ENCODE results near the gene GK2. TPM values are rescaled to one million over a fixed set of nuclear protein-coding genes. Genes with fewer than 3 reads are reported as not detected.

GK2 gene
- not detected for polyA plus RNA-seq (2013, experiment 1 of 2)
- polyA plus RNA-seq (2013, experiment 2 of 2) = not detected

DNA sequence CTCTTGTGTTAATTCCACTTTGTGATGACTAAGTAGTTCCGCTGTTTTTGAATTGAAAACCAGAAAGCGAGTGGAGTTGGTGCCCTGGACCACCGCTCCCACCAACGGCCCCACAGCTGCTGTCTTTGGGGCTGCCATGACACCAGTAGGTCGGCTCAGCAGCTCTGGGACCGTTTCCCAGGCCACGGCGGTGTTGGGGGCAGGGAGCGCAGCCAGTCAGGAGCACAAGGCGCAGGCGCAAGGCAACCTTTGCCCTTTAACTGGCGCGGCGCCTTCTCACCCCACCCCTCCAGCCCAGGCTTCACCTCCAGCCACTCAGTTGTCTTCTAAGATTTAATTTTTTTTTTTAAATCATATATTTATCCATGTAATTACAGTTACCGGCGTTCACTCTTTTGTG is at the start of gene GK2:
TSS of gene GK2 (minus strand) at position 166 of the 400 bp plus-strand sequence. CDS start at position 138, 28 bp downstream.
- no peak within 1 kb of the TSS for H4K8ac ChIP-seq (ENCODE audit: low read depth, low read length)
- H2BK5ac ChIP-seq (ENCODE audit: low read length) = no peak within 1 kb of the TSS
- H4K91ac ChIP-seq (ENCODE audit: low read depth, low read length, poor library complexity) = no peak within 1 kb of the TSS
- H3K4me3 ChIP-seq (ENCODE audit: low read length in 2 of 2) = no peak within 1 kb of the TSS
- WGBS, 2 donors (ENCODE audit: extremely low coverage in 2 of 2, insufficient read length in 2 of 2, insufficient replicate concordance in 1 of 2) = no CpG with 5 or more reads among the region's 16 CpGs
- no peak within 1 kb of the TSS for H2BK120ac ChIP-seq (ENCODE audit: low read depth, low read length)
- peak within 1 kb of the TSS; percentile 71 for H3K18ac ChIP-seq (ENCODE audit: low read length)
- H2BK12ac ChIP-seq (ENCODE audit: low read length) = no peak within 1 kb of the TSS
- no peaks in the 10 kb centered on the region for H3K36me3 ChIP-seq (replicated peaks in 1 of 2; ENCODE audit: control insufficient read depth in 2 of 2, insufficient read depth in 2 of 2, low read length in 2 of 2)
- H2AK5ac ChIP-seq (ENCODE audit: low read depth, low read length) = no peak within 1 kb of the TSS
- no peak within 1 kb of the TSS for H3K4ac ChIP-seq (ENCODE audit: low read length)
- H3K23ac ChIP-seq (ENCODE audit: low read depth, low read length, poor library complexity) = no peak within 1 kb of the TSS
- no peak within 1 kb of the TSS for H3K9ac ChIP-seq (ENCODE audit: low read depth, low read length, poor library complexity)
- no peak within 1 kb of the TSS for H2AFZ ChIP-seq (ENCODE audit: low read length)
- H3K4me2 ChIP-seq (ENCODE audit: insufficient read depth, low read length, poor library complexity, severe bottlenecking) = no peak within 1 kb of the TSS
- H3K79me1 ChIP-seq (ENCODE audit: low read depth, low read length) = no peaks in the 10 kb centered on the region
- no peak within 1 kb of the TSS for H3K27ac ChIP-seq (replicated peaks; ENCODE audit: low read length)
- H3K9me3 ChIP-seq (replicated peaks in 1 of 2; ENCODE audit: control insufficient read depth in 2 of 2, insufficient read depth in 1 of 2, low read depth in 1 of 2, low read length in 2 of 2) = no peaks in the 10 kb centered on the region
- H3K14ac ChIP-seq (ENCODE audit: low read length) = peak within 1 kb of the TSS; percentile 89
- no peaks in the 10 kb centered on the region for H3K4me1 ChIP-seq (ENCODE audit: control insufficient read depth in 2 of 2, insufficient read depth in 1 of 2, low read depth in 1 of 2, low read length in 2 of 2)
- no peak within 1 kb of the TSS for H2BK15ac ChIP-seq (ENCODE audit: low read length)
- no peak for DNase-seq (ENCODE audit: low spot score)
- H3K27me3 ChIP-seq (ENCODE audit: control insufficient read depth in 3 of 3, insufficient read depth in 3 of 3, low read depth in 1 of 3, low read length in 3 of 3) = no peaks in the 10 kb centered on the region

DNA sequence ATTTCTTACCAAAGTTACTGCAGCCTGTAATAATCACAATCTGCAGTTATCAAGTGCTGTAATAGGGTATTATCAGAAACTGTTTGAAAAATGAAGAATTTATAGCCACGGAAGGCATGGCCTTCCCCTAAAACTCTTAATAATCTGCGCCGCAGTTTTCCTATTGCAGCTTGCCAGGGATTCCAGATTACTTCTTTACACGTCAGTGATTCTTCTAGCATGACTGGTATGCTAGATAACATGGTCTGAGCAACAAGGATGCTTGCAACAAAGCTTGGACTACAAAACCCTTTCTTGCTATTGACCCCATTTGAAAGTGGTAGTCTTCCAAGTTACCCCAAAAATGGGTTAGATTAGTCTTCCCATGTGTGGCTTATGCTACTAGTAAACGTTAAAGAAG is 47.2 kb upstream of the GK2 start:
- H3K14ac ChIP-seq (ENCODE audit: low read length) = no peak overlapping the region
- no CpG with 5 or more reads among the region's 5 CpGs for WGBS, 2 donors (ENCODE audit: extremely low coverage in 2 of 2, insufficient read length in 2 of 2, insufficient replicate concordance in 1 of 2)
- no peaks in the 10 kb centered on the region for H3K4me1 ChIP-seq (ENCODE audit: control insufficient read depth in 2 of 2, insufficient read depth in 1 of 2, low read depth in 1 of 2, low read length in 2 of 2)
- no peak overlapping the region for H2BK15ac ChIP-seq (ENCODE audit: low read length)
- no peak overlapping the region for H2BK5ac ChIP-seq (ENCODE audit: low read length)
- no peak overlapping the region for H3K23ac ChIP-seq (ENCODE audit: low read depth, low read length, poor library complexity)
- no peak overlapping the region for H3K9ac ChIP-seq (ENCODE audit: low read depth, low read length, poor library complexity)
- H3K27ac ChIP-seq (replicated peaks; ENCODE audit: low read length) = no peak overlapping the region
- H2BK120ac ChIP-seq (ENCODE audit: low read depth, low read length) = no peak overlapping the region
- no peak overlapping the region for H2AFZ ChIP-seq (ENCODE audit: low read length)
- H2AK5ac ChIP-seq (ENCODE audit: low read depth, low read length) = no peak overlapping the region
- H4K8ac ChIP-seq (ENCODE audit: low read depth, low read length) = no peak overlapping the region
- H4K91ac ChIP-seq (ENCODE audit: low read depth, low read length, poor library complexity) = no peak overlapping the region
- H3K36me3 ChIP-seq (replicated peaks in 1 of 2; ENCODE audit: control insufficient read depth in 2 of 2, insufficient read depth in 2 of 2, low read length in 2 of 2) = no peaks in the 10 kb centered on the region
- H2BK12ac ChIP-seq (ENCODE audit: low read length) = no peak overlapping the region
- H3K79me1 ChIP-seq (ENCODE audit: low read depth, low read length) = no peaks in the 10 kb centered on the region
- H3K4me2 ChIP-seq (ENCODE audit: insufficient read depth, low read length, poor library complexity, severe bottlenecking) = no peak overlapping the region
- no peak overlapping the region for H3K18ac ChIP-seq (ENCODE audit: low read length)
- no peaks in the 10 kb centered on the region for H3K9me3 ChIP-seq (replicated peaks in 1 of 2; ENCODE audit: control insufficient read depth in 2 of 2, insufficient read depth in 1 of 2, low read depth in 1 of 2, low read length in 2 of 2)
- no peak overlapping the region for H3K4me3 ChIP-seq (ENCODE audit: low read length in 2 of 2)
- no peak for DNase-seq (ENCODE audit: low spot score)
- no peaks in the 10 kb centered on the region for H3K27me3 ChIP-seq (ENCODE audit: control insufficient read depth in 3 of 3, insufficient read depth in 3 of 3, low read depth in 1 of 3, low read length in 3 of 3)
- H3K4ac ChIP-seq (ENCODE audit: low read length) = no peak overlapping the region

DNA sequence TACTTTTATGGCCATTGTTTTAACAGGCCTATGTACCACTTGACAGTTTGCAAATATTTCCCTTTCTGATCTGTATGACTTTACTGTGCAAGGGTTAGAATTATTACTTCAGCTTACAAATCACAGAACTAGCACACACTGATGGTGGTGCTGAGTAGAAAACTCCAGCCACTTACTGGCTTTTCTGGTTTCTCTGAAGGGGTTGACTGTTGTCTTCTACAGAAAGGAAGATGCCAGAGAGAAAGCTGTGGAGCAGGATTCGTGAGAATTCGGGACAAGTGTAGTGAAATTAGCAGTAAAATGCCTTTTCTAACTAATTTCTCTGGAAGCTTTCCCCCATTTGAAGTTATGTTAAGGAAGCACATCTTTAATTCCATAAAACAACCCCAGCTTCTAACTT is 46.6 kb upstream of the GK2 start:
- H3K4ac ChIP-seq (ENCODE audit: low read length) = no peak overlapping the region
- H3K14ac ChIP-seq (ENCODE audit: low read length) = no peak overlapping the region
- H2BK120ac ChIP-seq (ENCODE audit: low read depth, low read length) = no peak overlapping the region
- H3K4me1 ChIP-seq (ENCODE audit: control insufficient read depth in 2 of 2, insufficient read depth in 1 of 2, low read depth in 1 of 2, low read length in 2 of 2) = peaks cover 0 to 3% of the 10 kb centered on the region in 2 donors
- no peak overlapping the region for H2BK15ac ChIP-seq (ENCODE audit: low read length)
- no peak overlapping the region for H3K23ac ChIP-seq (ENCODE audit: low read depth, low read length, poor library complexity)
- no peak overlapping the region for H3K9ac ChIP-seq (ENCODE audit: low read depth, low read length, poor library complexity)
- no peak overlapping the region for H4K91ac ChIP-seq (ENCODE audit: low read depth, low read length, poor library complexity)
- H3K18ac ChIP-seq (ENCODE audit: low read length) = no peak overlapping the region
- peak overlapping the region; percentile 47 for H2AFZ ChIP-seq (ENCODE audit: low read length)
- no peaks in the 10 kb centered on the region for H3K27me3 ChIP-seq (ENCODE audit: control insufficient read depth in 3 of 3, insufficient read depth in 3 of 3, low read depth in 1 of 3, low read length in 3 of 3)
- H3K36me3 ChIP-seq (replicated peaks in 1 of 2; ENCODE audit: control insufficient read depth in 2 of 2, insufficient read depth in 2 of 2, low read length in 2 of 2) = no peaks in the 10 kb centered on the region
- no peaks in the 10 kb centered on the region for H3K9me3 ChIP-seq (replicated peaks in 1 of 2; ENCODE audit: control insufficient read depth in 2 of 2, insufficient read depth in 1 of 2, low read depth in 1 of 2, low read length in 2 of 2)
- no peak for DNase-seq (ENCODE audit: low spot score)
- WGBS, 2 donors (ENCODE audit: extremely low coverage in 2 of 2, insufficient read length in 2 of 2, insufficient replicate concordance in 1 of 2) = no CpG with 5 or more reads among the region's 2 CpGs
- no peak overlapping the region for H3K4me2 ChIP-seq (ENCODE audit: insufficient read depth, low read length, poor library complexity, severe bottlenecking)
- H3K4me3 ChIP-seq (ENCODE audit: low read length in 2 of 2) = no peak overlapping the region
- no peaks in the 10 kb centered on the region for H3K79me1 ChIP-seq (ENCODE audit: low read depth, low read length)
- H2BK5ac ChIP-seq (ENCODE audit: low read length) = no peak overlapping the region
- H4K8ac ChIP-seq (ENCODE audit: low read depth, low read length) = no peak overlapping the region
- peak overlapping the region; percentile 22 for H2BK12ac ChIP-seq (ENCODE audit: low read length)
- no peak overlapping the region for H3K27ac ChIP-seq (replicated peaks; ENCODE audit: low read length)
- H2AK5ac ChIP-seq (ENCODE audit: low read depth, low read length) = no peak overlapping the region

DNA sequence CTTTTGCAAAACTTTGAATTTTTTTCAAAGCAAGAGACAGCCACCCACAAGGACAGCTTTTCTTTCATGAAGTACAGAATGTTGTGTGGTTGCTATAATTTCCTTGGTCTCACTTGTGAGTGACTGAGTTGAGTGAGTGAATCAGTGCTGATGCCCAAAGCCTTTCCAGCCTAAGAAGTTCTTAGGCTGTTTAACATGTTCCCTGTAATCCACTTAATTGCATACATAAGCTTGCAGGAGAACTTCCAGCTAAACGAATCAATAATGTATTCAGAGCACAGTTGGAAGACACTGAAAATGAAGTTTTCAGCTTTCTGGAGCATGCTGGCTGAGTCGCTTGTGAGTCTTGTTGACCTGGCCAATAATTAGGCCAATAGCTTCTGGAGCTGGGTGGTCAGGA is 42.0 kb upstream of the GK2 start:
- peak overlapping the region; percentile 74 for H2AFZ ChIP-seq (ENCODE audit: low read length)
- H2BK12ac ChIP-seq (ENCODE audit: low read length) = no peak overlapping the region
- no peaks in the 10 kb centered on the region for H3K79me1 ChIP-seq (ENCODE audit: low read depth, low read length)
- no peak overlapping the region for H3K18ac ChIP-seq (ENCODE audit: low read length)
- no peaks in the 10 kb centered on the region for H3K9me3 ChIP-seq (replicated peaks in 1 of 2; ENCODE audit: control insufficient read depth in 2 of 2, insufficient read depth in 1 of 2, low read depth in 1 of 2, low read length in 2 of 2)
- H2BK5ac ChIP-seq (ENCODE audit: low read length) = no peak overlapping the region
- no peaks in the 10 kb centered on the region for H3K27me3 ChIP-seq (ENCODE audit: control insufficient read depth in 3 of 3, insufficient read depth in 3 of 3, low read depth in 1 of 3, low read length in 3 of 3)
- no CpG with 5 or more reads among the region's 2 CpGs for WGBS, 2 donors (ENCODE audit: extremely low coverage in 2 of 2, insufficient read length in 2 of 2, insufficient replicate concordance in 1 of 2)
- peaks cover 0 to 3% of the 10 kb centered on the region in 2 donors for H3K4me1 ChIP-seq (ENCODE audit: control insufficient read depth in 2 of 2, insufficient read depth in 1 of 2, low read depth in 1 of 2, low read length in 2 of 2)
- no peak overlapping the region for H3K14ac ChIP-seq (ENCODE audit: low read length)
- no peak overlapping the region for H4K91ac ChIP-seq (ENCODE audit: low read depth, low read length, poor library complexity)
- DNase-seq (ENCODE audit: low spot score) = no peak
- H3K23ac ChIP-seq (ENCODE audit: low read depth, low read length, poor library complexity) = no peak overlapping the region
- no peak overlapping the region for H2BK15ac ChIP-seq (ENCODE audit: low read length)
- H3K4ac ChIP-seq (ENCODE audit: low read length) = no peak overlapping the region
- no peak overlapping the region for H3K9ac ChIP-seq (ENCODE audit: low read depth, low read length, poor library complexity)
- no peak overlapping the region for H3K4me3 ChIP-seq (ENCODE audit: low read length in 2 of 2)
- no peaks in the 10 kb centered on the region for H3K36me3 ChIP-seq (replicated peaks in 1 of 2; ENCODE audit: control insufficient read depth in 2 of 2, insufficient read depth in 2 of 2, low read length in 2 of 2)
- H2AK5ac ChIP-seq (ENCODE audit: low read depth, low read length) = no peak overlapping the region
- no peak overlapping the region for H3K4me2 ChIP-seq (ENCODE audit: insufficient read depth, low read length, poor library complexity, severe bottlenecking)
- H3K27ac ChIP-seq (replicated peaks; ENCODE audit: low read length) = no peak overlapping the region
- no peak overlapping the region for H4K8ac ChIP-seq (ENCODE audit: low read depth, low read length)
- H2BK120ac ChIP-seq (ENCODE audit: low read depth, low read length) = no peak overlapping the region

All from neuronal stem cell (in vitro differentiated cells).